Epithelial cell of esophagus (primary cell): ENCODE results near the gene GFRA1.

Experiments
- DNase-seq: peaks from one replicate; pipeline ENCODE4 v3.0.0; 2010; ENCODE audit warnings: low read depth
- H3K4me3 ChIP-seq: 2 replicates; pipeline ENCODE4 v1.5.1; 2011; ENCODE audit warnings: mild to moderate bottlenecking, low read length, control low read depth
- CTCF ChIP-seq: IDR thresholded peaks from 2 replicates; pipeline ENCODE4 v1.5.1; 2011; ENCODE audit warnings: low read depth, mild to moderate bottlenecking, low read length, control low read depth, inconsistent platforms; ENCODE audit not compliant: insufficient read depth; ENCODE audit errors: missing control alignments

The GFRA1 gene

DNA sequence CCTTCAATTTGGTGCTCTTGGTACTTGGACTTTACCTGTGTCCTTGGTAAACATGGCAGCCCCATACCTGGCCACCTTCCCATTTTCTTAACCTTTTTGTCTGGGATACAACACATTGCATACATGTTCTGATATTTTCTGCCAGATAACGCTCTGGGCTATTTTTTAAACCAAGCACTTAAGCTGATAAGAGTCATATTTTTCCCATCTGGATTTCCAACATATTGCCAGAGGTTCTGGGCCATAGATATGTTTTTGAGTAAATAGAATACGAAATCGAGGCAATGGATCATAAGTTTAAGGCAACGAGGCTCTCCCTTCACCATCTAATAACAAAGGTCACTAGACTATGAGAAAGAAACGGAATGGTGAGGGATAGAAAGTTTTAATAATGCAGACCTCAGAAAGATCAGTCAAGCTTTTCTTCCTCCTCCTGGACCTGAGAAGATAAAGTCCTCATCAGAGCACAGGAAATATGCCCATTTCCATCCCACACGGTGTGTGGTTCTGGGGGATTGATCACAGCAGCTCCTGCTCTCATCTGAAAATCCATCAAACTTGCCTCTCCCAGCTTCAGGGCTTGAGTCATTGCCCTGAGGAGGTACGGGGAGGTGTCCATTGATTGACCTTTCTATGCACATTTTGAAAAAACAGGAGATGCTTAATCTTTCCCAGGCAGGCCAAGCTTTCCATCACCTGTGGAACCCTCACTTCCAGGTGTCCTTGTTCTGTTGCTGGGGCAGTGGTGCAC lies 257.2 kb downstream of the GFRA1 start:
- no peak for TF ChIP-seq CTCF
- H3K4me3 ChIP-seq, result no peak overlapping the region
- no peak for DNase-seq

DNA sequence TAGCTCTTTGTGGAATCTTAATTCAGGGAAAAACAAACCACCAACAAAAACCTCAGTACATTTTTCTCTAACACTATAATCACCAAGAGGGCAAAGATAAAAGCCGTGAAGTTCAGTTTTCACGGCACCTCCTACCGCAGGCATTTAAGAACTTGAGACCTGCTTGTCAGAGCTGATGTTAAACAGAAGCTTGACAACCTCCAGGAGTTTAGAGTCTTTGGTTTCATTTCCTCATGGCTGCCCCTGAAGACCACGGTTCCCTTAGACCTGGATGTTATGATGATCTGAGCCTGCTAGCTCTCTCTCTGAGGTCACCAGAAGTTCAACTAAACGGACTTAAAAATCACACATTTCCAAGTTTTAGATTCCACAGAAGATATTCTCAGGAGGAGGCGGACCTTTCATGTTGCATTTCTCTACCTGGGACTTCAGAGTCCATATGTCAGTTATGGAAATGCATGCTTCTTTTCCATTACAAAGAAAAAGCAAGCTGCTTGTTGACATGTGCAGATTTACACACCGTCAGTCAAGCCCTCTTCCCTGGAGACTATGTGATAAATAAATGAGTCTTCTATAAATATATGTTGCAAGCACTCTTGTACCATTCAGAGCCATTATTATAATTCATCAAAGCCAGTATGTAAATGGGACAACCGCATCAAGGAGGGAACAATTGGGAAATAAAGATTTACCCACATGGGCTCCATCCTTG lies 258.0 kb downstream of the GFRA1 start:
- TF ChIP-seq CTCF, result no peak
- no peak for DNase-seq
- H3K4me3 ChIP-seq, result no peak overlapping the region

GRCh38 chr10:116014326-116014725 lies 258.7 kb downstream of the GFRA1 start:
- no peak for DNase-seq
- no peak for TF ChIP-seq CTCF
- H3K4me3 ChIP-seq, result no peak overlapping the region

DNA sequence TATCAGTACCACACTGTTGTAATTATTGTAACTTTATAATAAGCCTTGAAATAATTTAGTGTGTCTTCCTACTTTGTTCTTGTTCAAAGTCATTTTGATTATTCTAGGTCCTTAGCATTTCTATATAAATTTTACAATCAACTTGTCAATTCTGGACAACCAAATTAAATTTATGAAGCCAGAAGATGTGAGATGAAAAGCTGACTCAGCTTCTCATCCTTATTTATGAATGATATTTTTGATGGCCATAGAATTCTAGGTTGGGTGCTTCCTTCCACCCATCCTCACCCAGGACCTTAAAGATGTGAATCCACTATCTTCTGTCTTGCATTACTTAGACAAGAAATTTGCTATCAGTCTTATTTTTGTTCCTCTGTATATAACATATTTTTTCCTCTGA lies 261.1 kb downstream of the GFRA1 start:
- no peak for TF ChIP-seq CTCF
- no peak for DNase-seq
- H3K4me3 ChIP-seq, result no peak overlapping the region

- H3K4me3 ChIP-seq, result no peak overlapping the region
- TF ChIP-seq CTCF, result no peak
- no peak for DNase-seq
These were observed 265.6 kb downstream of the GFRA1 start for GRCh38 chr10:116007256-116007891.
